Measurements from ENCODE around the gene ARHGAP12.

ARHGAP12 gene

DNA sequence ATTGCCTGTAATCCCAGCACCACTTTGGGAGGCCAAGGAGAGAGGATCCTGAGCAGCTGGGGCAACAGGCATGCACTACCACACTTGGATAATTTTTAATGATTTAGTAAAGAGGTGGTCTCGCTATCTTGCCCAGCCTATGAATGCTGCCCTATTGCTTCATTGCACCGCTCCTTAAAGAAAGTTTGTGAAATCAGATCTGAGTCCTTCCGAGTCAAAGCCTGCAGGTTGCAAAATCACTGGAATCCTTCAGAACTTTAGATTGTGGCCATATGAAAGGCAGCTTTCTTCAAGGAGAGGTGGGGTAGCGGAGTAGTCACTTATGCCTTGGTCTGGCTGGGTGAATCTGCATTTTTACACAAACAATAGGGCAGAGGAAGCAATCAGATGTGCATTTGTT is 166.3 kb downstream of the ARHGAP12 start:
- Histone ChIP-seq H3K4me3 (ENCODE audit: low read depth, low read length) (no peak overlapping the region), H3K27ac (no peak overlapping the region), H3K36me3 (no peaks in the 10 kb centered on the region), H3K27me3 (ENCODE audit: insufficient read depth, low read depth, severe bottlenecking) (no peaks in the 10 kb centered on the region), H3K9me3 (ENCODE audit: severe bottlenecking) (no peaks in the 10 kb centered on the region)
- DNase-seq = no peak
- TF ChIP-seq, protein P1, sequence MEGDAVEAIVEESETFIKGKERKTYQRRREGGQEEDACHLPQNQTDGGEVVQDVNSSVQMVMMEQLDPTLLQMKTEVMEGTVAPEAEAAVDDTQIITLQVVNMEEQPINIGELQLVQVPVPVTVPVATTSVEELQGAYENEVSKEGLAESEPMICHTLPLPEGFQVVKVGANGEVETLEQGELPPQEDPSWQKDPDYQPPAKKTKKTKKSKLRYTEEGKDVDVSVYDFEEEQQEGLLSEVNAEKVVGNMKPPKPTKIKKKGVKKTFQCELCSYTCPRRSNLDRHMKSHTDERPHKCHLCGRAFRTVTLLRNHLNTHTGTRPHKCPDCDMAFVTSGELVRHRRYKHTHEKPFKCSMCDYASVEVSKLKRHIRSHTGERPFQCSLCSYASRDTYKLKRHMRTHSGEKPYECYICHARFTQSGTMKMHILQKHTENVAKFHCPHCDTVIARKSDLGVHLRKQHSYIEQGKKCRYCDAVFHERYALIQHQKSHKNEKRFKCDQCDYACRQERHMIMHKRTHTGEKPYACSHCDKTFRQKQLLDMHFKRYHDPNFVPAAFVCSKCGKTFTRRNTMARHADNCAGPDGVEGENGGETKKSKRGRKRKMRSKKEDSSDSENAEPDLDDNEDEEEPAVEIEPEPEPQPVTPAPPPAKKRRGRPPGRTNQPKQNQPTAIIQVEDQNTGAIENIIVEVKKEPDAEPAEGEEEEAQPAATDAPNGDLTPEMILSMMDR (IDR thresholded peaks at IDR 0.05; ENCODE audit: low read depth, low read length) = no peak

GRCh38 chr10:31761156-31761555 is 167.5 kb downstream of the ARHGAP12 start:
- TF ChIP-seq, protein P1 (IDR thresholded peaks at IDR 0.05; ENCODE audit: low read depth, low read length) = no peak
- Histone ChIP-seq H3K27me3 (ENCODE audit: insufficient read depth, low read depth, severe bottlenecking) (no peaks in the 10 kb centered on the region), H3K9me3 (ENCODE audit: severe bottlenecking) (no peaks in the 10 kb centered on the region), H3K27ac (peak overlapping the region; percentile 86), H3K36me3 (no peaks in the 10 kb centered on the region), H3K4me3 (ENCODE audit: low read depth, low read length) (no peak overlapping the region)
- no peak for DNase-seq

- H3K9me3 ChIP-seq (ENCODE audit: severe bottlenecking) = no peaks in the 10 kb centered on the region
- no peaks in the 10 kb centered on the region for H3K27me3 ChIP-seq (ENCODE audit: insufficient read depth, low read depth, severe bottlenecking)
- DNase-seq = peak; percentile 30
- TF ChIP-seq, protein P1 (IDR thresholded peaks at IDR 0.05; ENCODE audit: low read depth, low read length) = no peak
- peak overlapping the region; percentile 34 for H3K4me3 ChIP-seq (ENCODE audit: low read depth, low read length)
- H3K27ac ChIP-seq = peak overlapping the region; percentile 86
- H3K36me3 ChIP-seq = no peaks in the 10 kb centered on the region
Observed at GRCh38 chr10:31760674-31761081, 168.0 kb downstream of the ARHGAP12 start.

GRCh38 chr10:31759799-31760626 is 168.6 kb downstream of the ARHGAP12 start:
- Histone ChIP-seq H3K27me3 (ENCODE audit: insufficient read depth, low read depth, severe bottlenecking) (no peaks in the 10 kb centered on the region), H3K4me3 (ENCODE audit: low read depth, low read length) (peak overlapping the region; percentile 75), H3K9me3 (ENCODE audit: severe bottlenecking) (no peaks in the 10 kb centered on the region), H3K27ac (peak overlapping the region; percentile 86), H3K36me3 (no peaks in the 10 kb centered on the region)
- peak; percentile 92 for DNase-seq
- TF ChIP-seq, protein P1 (IDR thresholded peaks at IDR 0.05; ENCODE audit: low read depth, low read length) = no peak

DNA sequence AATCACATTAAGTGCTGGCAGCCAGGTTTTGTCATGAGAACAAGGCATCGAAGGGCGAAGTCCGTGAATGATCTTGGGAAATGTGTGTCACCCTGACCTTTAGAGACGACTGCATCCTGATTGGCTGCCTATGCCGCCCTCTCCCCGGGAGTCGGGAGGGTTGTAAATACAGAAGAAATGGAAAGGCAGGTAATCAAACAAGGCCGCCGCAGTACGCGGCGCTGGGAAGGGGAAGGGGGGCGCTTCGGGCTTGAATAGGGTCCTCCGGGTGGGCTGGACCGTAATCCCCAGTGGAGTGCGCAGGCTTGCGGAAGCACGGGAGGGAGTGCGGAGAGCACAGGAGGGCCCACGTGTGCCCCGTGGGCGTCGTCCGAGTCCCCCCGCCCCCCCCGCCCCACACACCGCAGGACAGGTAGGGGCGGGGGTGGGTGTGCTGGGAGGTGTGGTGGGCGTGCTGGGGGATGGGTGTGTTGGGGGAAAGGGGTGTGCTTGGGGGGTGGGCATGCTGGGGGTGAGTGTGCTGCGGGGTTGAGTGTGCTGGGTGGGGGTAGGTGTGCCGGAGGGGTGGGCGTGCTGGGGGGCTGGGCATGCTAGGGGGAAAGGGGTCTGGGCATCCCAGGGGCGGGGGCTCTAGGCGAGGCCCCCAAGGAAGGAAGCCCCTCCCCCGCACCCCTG is 169.4 kb downstream of the ARHGAP12 start:
- no peaks in the 10 kb centered on the region for H3K9me3 ChIP-seq (ENCODE audit: severe bottlenecking)
- H3K27me3 ChIP-seq (ENCODE audit: insufficient read depth, low read depth, severe bottlenecking) = no peaks in the 10 kb centered on the region
- peak overlapping the region; percentile 75 for H3K4me3 ChIP-seq (ENCODE audit: low read depth, low read length)
- peak; percentile 12 for DNase-seq
- H3K27ac ChIP-seq = peak overlapping the region; percentile 74
- TF ChIP-seq, protein P1 (IDR thresholded peaks at IDR 0.05; ENCODE audit: low read depth, low read length) = no peak
- no peaks in the 10 kb centered on the region for H3K36me3 ChIP-seq
